Measurements from ENCODE around the gene CASS4. TPM values are rescaled to one million over a fixed set of nuclear protein-coding genes. Genes with fewer than 3 reads are reported as not detected.

The CASS4 gene
- total RNA-seq, 1 donor from 2014 or later = not detected

DNA sequence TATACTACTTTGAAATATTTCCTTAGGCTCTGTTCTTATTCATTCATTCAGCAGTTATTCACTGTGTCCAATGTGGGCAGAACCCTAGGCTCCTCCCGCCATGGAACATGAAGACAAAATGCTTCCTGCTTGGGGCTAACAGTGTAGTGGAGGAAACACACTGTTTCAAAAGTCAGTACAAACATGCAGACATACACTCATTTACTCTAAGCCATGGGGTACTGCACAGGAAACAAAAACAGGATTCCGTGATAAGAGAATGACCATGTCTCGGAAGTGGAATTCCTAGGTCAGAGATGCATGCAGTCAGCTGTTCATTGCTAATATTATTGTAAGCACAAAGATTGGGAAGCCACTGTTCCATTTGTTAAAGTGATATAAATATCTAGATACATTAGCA lies 94.0 kb downstream of the CASS4 start:
- H3K36me3 ChIP-seq (ENCODE audit: control insufficient read depth, insufficient read depth, low read length) = no peaks in the 10 kb centered on the region
- H3K27me3 ChIP-seq (ENCODE audit: control insufficient read depth, insufficient read depth, low read length) = no peaks in the 10 kb centered on the region
- DNase-seq (ENCODE audit: low read depth) = no peak
- no peak for TF ChIP-seq CTCF (IDR thresholded peaks at IDR 0.05; ENCODE audit: insufficient read depth, low read length, poor library complexity, severe bottlenecking)
- H3K4me3 ChIP-seq (ENCODE audit: low read depth, low read length) = no peak overlapping the region

Other genes starting within 250 kb of the CASS4 start
- gene MC3R, start 163.5 kb upstream of the CASS4 start, total RNA-seq = not detected in 2 replicates
- gene FAM210B, start 53.3 kb upstream of the CASS4 start, total RNA-seq = 55.5 and 59.7 TPM in 2 replicates
- gene AURKA, start 20.0 kb upstream of the CASS4 start, total RNA-seq = 8.0 and 8.5 TPM in 2 replicates
- gene CSTF1, start 19.6 kb upstream of the CASS4 start, total RNA-seq = 27.7 TPM in 2 replicates
- 61.9 and 68.5 TPM in 2 replicates for gene RTF2, start 56.4 kb downstream of the CASS4 start, total RNA-seq
- gene FAM209A, start 112.5 kb downstream of the CASS4 start, total RNA-seq = not detected in 2 replicates
- gene FAM209B, start 121.0 kb downstream of the CASS4 start, total RNA-seq = 0.48 TPM in 1 of 2 replicates, not detected in the other
- 0.17 and 0.41 TPM in 2 replicates for gene TFAP2C, start 217.0 kb downstream of the CASS4 start, total RNA-seq

All from kidney epithelial cell (primary cell).